ENCODE data around the gene FAM186B. TPM values are rescaled to one million over a fixed set of nuclear protein-coding genes. Genes with fewer than 3 reads are reported as not detected.

FAM186B gene
- total RNA-seq, 1 experiment from 2014 or later, result 0.19 TPM

GRCh38 chr12:49559011-49559675 lies 46.3 kb downstream of the FAM186B start:
- ChIA-PET POLR2A (ENCODE audit: low non-redundant PET) (no interaction called here), CTCF (no interaction called here)
- Histone ChIP-seq H3K27me3 (replicated peaks; ENCODE audit: insufficient read depth, low read depth, low read length, poor library complexity) (no peaks in the 10 kb centered on the region), H3K4me1 (ENCODE audit: insufficient read depth, low read length, poor library complexity, severe bottlenecking) (no peaks in the 10 kb centered on the region), H3K27ac (ENCODE audit: low read depth, low read length, poor library complexity, severe bottlenecking) (no peak overlapping the region), H3K4me3 (ENCODE audit: low read depth, low read length, poor library complexity, severe bottlenecking) (no peak overlapping the region), H3K9me3 (ENCODE audit: low read depth, low read length, poor library complexity, severe bottlenecking) (no peaks in the 10 kb centered on the region), H3K36me3 (ENCODE audit: insufficient read depth, low read length, poor library complexity, severe bottlenecking) (peaks cover 62% of the 10 kb centered on the region)
- no peak for DNase-seq (ENCODE audit: low spot score)
- BruUV-seq (replicated peaks), result no TSS peak
- TF ChIP-seq EZH2 (IDR thresholded peaks at IDR 0.05; ENCODE audit: borderline replicate concordance, low read depth, low read length, poor library complexity, severe bottlenecking) (no peak), CTCF (conservative IDR thresholded peaks at IDR 0.05; ENCODE audit: low read depth, low read length) (no peak)
- intact Hi-C loops (cut with micrococcal nuclease; ENCODE audit: unreplicated experiment), result no loop called here

- Histone ChIP-seq H3K27me3 (replicated peaks; ENCODE audit: insufficient read depth, low read depth, low read length, poor library complexity) (no peaks in the 10 kb centered on the region), H3K27ac (ENCODE audit: low read depth, low read length, poor library complexity, severe bottlenecking) (no peak overlapping the region), H3K36me3 (ENCODE audit: insufficient read depth, low read length, poor library complexity, severe bottlenecking) (peaks cover 56% of the 10 kb centered on the region), H3K9me3 (ENCODE audit: low read depth, low read length, poor library complexity, severe bottlenecking) (no peaks in the 10 kb centered on the region), H3K4me1 (ENCODE audit: insufficient read depth, low read length, poor library complexity, severe bottlenecking) (no peaks in the 10 kb centered on the region), H3K4me3 (ENCODE audit: low read depth, low read length, poor library complexity, severe bottlenecking) (no peak overlapping the region)
- CTCF ChIA-PET, result no interaction called here
- no peak for TF ChIP-seq EZH2 (IDR thresholded peaks at IDR 0.05; ENCODE audit: borderline replicate concordance, low read depth, low read length, poor library complexity, severe bottlenecking)
- no peak for TF ChIP-seq CTCF (conservative IDR thresholded peaks at IDR 0.05; ENCODE audit: low read depth, low read length)
- TSS peak; percentile 21 for BruUV-seq (replicated peaks)
- no peak for DNase-seq (ENCODE audit: low spot score)
- intact Hi-C loops (cut with micrococcal nuclease; ENCODE audit: unreplicated experiment), result no loop called here
- POLR2A ChIA-PET (ENCODE audit: low non-redundant PET), result no interaction called here
These were observed 46.9 kb downstream of the FAM186B start for GRCh38 chr12:49558526-49558925.

- H3K4me1 ChIP-seq (ENCODE audit: insufficient read depth, low read length, poor library complexity, severe bottlenecking), result no peaks in the 10 kb centered on the region
- no peak for TF ChIP-seq EZH2 (IDR thresholded peaks at IDR 0.05; ENCODE audit: borderline replicate concordance, low read depth, low read length, poor library complexity, severe bottlenecking)
- peak; percentile 36; the same call in 1 of the 2 replicates for TF ChIP-seq CTCF (conservative IDR thresholded peaks at IDR 0.05; ENCODE audit: low read depth, low read length)
- no peak overlapping the region for H3K4me3 ChIP-seq (ENCODE audit: low read depth, low read length, poor library complexity, severe bottlenecking)
- ChIA-PET CTCF (no interaction called here), POLR2A (ENCODE audit: low non-redundant PET) (no interaction called here)
- BruUV-seq (replicated peaks), result no TSS peak
- DNase-seq (ENCODE audit: low spot score), result no peak
- H3K27ac ChIP-seq (ENCODE audit: low read depth, low read length, poor library complexity, severe bottlenecking), result no peak overlapping the region
- intact Hi-C loops (cut with micrococcal nuclease; ENCODE audit: unreplicated experiment), result no loop called here
- no peaks in the 10 kb centered on the region for H3K27me3 ChIP-seq (replicated peaks; ENCODE audit: insufficient read depth, low read depth, low read length, poor library complexity)
- H3K9me3 ChIP-seq (ENCODE audit: low read depth, low read length, poor library complexity, severe bottlenecking), result no peaks in the 10 kb centered on the region
- peaks cover 49% of the 10 kb centered on the region for H3K36me3 ChIP-seq (ENCODE audit: insufficient read depth, low read length, poor library complexity, severe bottlenecking)
These were observed 47.6 kb downstream of the FAM186B start for GRCh38 chr12:49557917-49558215.
